Middle frontal gyrus (tissue), 1 donor: ENCODE results near the gene RPUSD1.

ENCODE experiments used
- DNase-seq: peaks from one replicate; pipeline ENCODE4 v3.0.0-alpha.2; 2015; ENCODE audit warnings: low spot score; ENCODE audit errors: extremely low spot score

Gene RPUSD1

GRCh38 chr16:799948-800833 lies 12.0 kb upstream of the RPUSD1 start, which contains the start of gene GNG13:
TSS of gene GNG13 (minus strand) at chr16:800734. CDS start at chr16:799077, 1,657 bp downstream.
- no peak for DNase-seq

- no peak for DNase-seq
Measured at GRCh38 chr16:799111-799947, 11.1 kb upstream of the RPUSD1 start.

GRCh38 chr16:798666-799065 lies 10.5 kb upstream of the RPUSD1 start:
- DNase-seq: no peak

- no peak for DNase-seq
Measured at GRCh38 chr16:797686-798085, 9.5 kb upstream of the RPUSD1 start.

GRCh38 chr16:797120-797420 lies 8.9 kb upstream of the RPUSD1 start:
- no peak for DNase-seq

- DNase-seq: no peak
Measured at GRCh38 chr16:796296-797119, 8.3 kb upstream of the RPUSD1 start.

- no peak for DNase-seq
Measured at GRCh38 chr16:795580-796229, 7.5 kb upstream of the RPUSD1 start.

GRCh38 chr16:794853-795466 lies 6.8 kb upstream of the RPUSD1 start:
- DNase-seq: no peak

GRCh38 chr16:794091-794822 lies 6.1 kb upstream of the RPUSD1 start:
- DNase-seq: no peak

- DNase-seq: no peak
Measured at GRCh38 chr16:793414-793813, 5.2 kb upstream of the RPUSD1 start.

GRCh38 chr16:792221-792995 lies 4.2 kb upstream of the RPUSD1 start:
- DNase-seq: no peak

- DNase-seq: no peak
Measured at GRCh38 chr16:791131-791530, 3.0 kb upstream of the RPUSD1 start.

GRCh38 chr16:790086-790485 lies 1.9 kb upstream of the RPUSD1 start:
- DNase-seq: no peak

GRCh38 chr16:789191-789850 lies 1.1 kb upstream of the RPUSD1 start:
- no peak for DNase-seq

- peak; percentile 87 for DNase-seq
Measured at GRCh38 chr16:788399-789126, 382 bp upstream of the RPUSD1 start, which contains the start of gene CHTF18. TSS of gene CHTF18 (plus strand) at chr16:788620. CDS start at chr16:788685, 65 bp downstream.

- no peak for DNase-seq
Measured at GRCh38 chr16:787321-787966, 737 bp downstream of the RPUSD1 start.
